SK-N-SH (cell line): ENCODE data around the gene TBC1D3B.

Experiments
- CHD2 ChIP-seq: fragments of 150-350 bp; IDR thresholded peaks from 2 replicates; pipeline ENCODE4 v1.6.1; 2018; ENCODE audit warnings: low read length; ENCODE audit not compliant: partially characterized antibody
- ELF1 ChIP-seq: IDR thresholded peaks from 2 replicates; pipeline ENCODE4 v1.4.0; 2012
- EP300 ChIP-seq, 2 experiments: IDR thresholded peaks; 2 replicates each; pipeline versions ENCODE4 v1.4.0 to v1.6.1; 2012; ENCODE audit warnings: borderline replicate concordance in 1 of 2, low read depth in 1 of 2, low read length in 1 of 2
- FOXM1 ChIP-seq: IDR thresholded peaks from 2 replicates; pipeline ENCODE4 v1.4.0; 2012; ENCODE audit warnings: low read depth, mild to moderate bottlenecking
- GABPA ChIP-seq: IDR thresholded peaks from 2 replicates; pipeline ENCODE4 v1.4.0; 2012; ENCODE audit warnings: low read depth, mild to moderate bottlenecking
- NFIC ChIP-seq: IDR thresholded peaks from 2 replicates; pipeline ENCODE4 v1.4.0; 2012; ENCODE audit warnings: borderline replicate concordance
- POLR2AphosphoS5 ChIP-seq: IDR thresholded peaks from 2 replicates; pipeline ENCODE4 v1.6.1; 2012; ENCODE audit warnings: low read depth, low read length
- RAD21 ChIP-seq: IDR thresholded peaks from 2 replicates; pipeline ENCODE4 v1.6.1; 2012; ENCODE audit warnings: mild to moderate bottlenecking, low read length
- SIN3A ChIP-seq: IDR thresholded peaks from 2 replicates; pipeline ENCODE4 v1.6.1; 2012; ENCODE audit warnings: low read depth, mild to moderate bottlenecking, low read length, moderate library complexity, borderline replicate concordance
- TEAD4 ChIP-seq: IDR thresholded peaks from 2 replicates; pipeline ENCODE4 v1.4.0; 2012; ENCODE audit warnings: mild to moderate bottlenecking, borderline replicate concordance; ENCODE audit not compliant: insufficient read depth
- TF ChIP-seq, protein P1 (sequence below): fragments of 200-600 bp; sonication (generic); IDR thresholded peaks from 2 replicates; pipeline ENCODE4 v1.6.1; 2017; ENCODE audit warnings: antibody characterized with exemption, mild to moderate bottlenecking, moderate library complexity
- TF ChIP-seq, protein P2 (sequence below): fragments of 150-350 bp; IDR thresholded peaks from 2 replicates; pipeline ENCODE4 v1.6.1; 2017; ENCODE audit warnings: antibody characterized with exemption, low read length, low read depth, borderline replicate concordance
- TF ChIP-seq, protein P3 (sequence below): IDR thresholded peaks from 2 replicates; pipeline ENCODE4 v1.6.1; 2012; ENCODE audit warnings: mild to moderate bottlenecking, low read depth, low read length, moderate library complexity

DNA sequence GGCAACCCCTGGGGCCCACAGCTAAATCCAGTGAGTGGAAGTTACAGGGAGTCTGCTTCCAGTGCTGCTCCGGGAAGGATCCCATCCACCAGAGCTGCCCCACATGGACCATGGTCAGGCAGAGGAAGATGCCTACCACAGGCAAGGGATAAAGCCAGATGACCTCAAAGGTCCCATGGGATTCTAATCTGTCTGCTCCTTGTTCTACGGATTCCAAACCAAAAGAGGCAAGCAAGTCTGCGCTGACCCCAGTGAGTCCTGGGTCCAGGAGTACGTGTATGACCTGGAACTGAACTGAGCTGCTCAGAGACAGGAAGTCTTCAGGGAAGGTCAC, 35.8 kb upstream of the TBC1D3B start:
- TF ChIP-seq, protein P1, sequence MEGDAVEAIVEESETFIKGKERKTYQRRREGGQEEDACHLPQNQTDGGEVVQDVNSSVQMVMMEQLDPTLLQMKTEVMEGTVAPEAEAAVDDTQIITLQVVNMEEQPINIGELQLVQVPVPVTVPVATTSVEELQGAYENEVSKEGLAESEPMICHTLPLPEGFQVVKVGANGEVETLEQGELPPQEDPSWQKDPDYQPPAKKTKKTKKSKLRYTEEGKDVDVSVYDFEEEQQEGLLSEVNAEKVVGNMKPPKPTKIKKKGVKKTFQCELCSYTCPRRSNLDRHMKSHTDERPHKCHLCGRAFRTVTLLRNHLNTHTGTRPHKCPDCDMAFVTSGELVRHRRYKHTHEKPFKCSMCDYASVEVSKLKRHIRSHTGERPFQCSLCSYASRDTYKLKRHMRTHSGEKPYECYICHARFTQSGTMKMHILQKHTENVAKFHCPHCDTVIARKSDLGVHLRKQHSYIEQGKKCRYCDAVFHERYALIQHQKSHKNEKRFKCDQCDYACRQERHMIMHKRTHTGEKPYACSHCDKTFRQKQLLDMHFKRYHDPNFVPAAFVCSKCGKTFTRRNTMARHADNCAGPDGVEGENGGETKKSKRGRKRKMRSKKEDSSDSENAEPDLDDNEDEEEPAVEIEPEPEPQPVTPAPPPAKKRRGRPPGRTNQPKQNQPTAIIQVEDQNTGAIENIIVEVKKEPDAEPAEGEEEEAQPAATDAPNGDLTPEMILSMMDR, result no peak
- TF ChIP-seq CHD2 (no peak), ELF1 (no peak), FOXM1 (no peak), GABPA (no peak), EP300 (IDR thresholded peaks at IDR 0.05; ENCODE audit: borderline replicate concordance in 1 of 2, low read depth in 1 of 2, low read length in 1 of 2) (no peak), NFIC (no peak), RAD21 (no peak), POLR2AphosphoS5 (no peak), SIN3A (no peak), TEAD4 (no peak)
- TF ChIP-seq, protein P2, sequence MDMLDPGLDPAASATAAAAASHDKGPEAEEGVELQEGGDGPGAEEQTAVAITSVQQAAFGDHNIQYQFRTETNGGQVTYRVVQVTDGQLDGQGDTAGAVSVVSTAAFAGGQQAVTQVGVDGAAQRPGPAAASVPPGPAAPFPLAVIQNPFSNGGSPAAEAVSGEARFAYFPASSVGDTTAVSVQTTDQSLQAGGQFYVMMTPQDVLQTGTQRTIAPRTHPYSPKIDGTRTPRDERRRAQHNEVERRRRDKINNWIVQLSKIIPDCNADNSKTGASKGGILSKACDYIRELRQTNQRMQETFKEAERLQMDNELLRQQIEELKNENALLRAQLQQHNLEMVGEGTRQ, result no peak
- TF ChIP-seq, protein P3, sequence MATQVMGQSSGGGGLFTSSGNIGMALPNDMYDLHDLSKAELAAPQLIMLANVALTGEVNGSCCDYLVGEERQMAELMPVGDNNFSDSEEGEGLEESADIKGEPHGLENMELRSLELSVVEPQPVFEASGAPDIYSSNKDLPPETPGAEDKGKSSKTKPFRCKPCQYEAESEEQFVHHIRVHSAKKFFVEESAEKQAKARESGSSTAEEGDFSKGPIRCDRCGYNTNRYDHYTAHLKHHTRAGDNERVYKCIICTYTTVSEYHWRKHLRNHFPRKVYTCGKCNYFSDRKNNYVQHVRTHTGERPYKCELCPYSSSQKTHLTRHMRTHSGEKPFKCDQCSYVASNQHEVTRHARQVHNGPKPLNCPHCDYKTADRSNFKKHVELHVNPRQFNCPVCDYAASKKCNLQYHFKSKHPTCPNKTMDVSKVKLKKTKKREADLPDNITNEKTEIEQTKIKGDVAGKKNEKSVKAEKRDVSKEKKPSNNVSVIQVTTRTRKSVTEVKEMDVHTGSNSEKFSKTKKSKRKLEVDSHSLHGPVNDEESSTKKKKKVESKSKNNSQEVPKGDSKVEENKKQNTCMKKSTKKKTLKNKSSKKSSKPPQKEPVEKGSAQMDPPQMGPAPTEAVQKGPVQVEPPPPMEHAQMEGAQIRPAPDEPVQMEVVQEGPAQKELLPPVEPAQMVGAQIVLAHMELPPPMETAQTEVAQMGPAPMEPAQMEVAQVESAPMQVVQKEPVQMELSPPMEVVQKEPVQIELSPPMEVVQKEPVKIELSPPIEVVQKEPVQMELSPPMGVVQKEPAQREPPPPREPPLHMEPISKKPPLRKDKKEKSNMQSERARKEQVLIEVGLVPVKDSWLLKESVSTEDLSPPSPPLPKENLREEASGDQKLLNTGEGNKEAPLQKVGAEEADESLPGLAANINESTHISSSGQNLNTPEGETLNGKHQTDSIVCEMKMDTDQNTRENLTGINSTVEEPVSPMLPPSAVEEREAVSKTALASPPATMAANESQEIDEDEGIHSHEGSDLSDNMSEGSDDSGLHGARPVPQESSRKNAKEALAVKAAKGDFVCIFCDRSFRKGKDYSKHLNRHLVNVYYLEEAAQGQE, result no peak
